IMR-90 (cell line): ENCODE data around the gene SLAMF1. TPM values are rescaled to one million over a fixed set of nuclear protein-coding genes. Genes with fewer than 3 reads are reported as not detected.

Experiments
- ATAC-seq: fragments of 200-7000 bp; cut with Tn5 transposase; 2 replicates; pipeline ENCODE4 v1.9.1; 2020; ENCODE audit warnings: low read depth, mild to moderate bottlenecking, moderate library complexity
- BruUV-seq: library from RNA; stranded (reverse); fragments of 400-500 nt; replicated peaks from 2 replicates; lab custom pipeline; 2021; lab: Mats Ljungman, UMichigan
- CTCF ChIA-PET: fragments of 300-600 bp; formaldehyde crosslinking; extraction: SDS; loops from one replicate; lab custom pipeline; 2021; ENCODE audit warnings: antibody characterized with exemption; lab: Yijun Ruan, JAX
- POLR2A ChIA-PET: fragments of 300-600 bp; sonication (Branson Sonifier 250); formaldehyde crosslinking; loops from one replicate; lab custom pipeline; 2022; ENCODE audit warnings: antibody characterized with exemption; ENCODE audit not compliant: unreplicated experiment; lab: Charles Lee
- DNase-seq: peaks from one replicate; pipeline ENCODE4 v3.0.0; 2013
- H2AFZ ChIP-seq: replicated peaks from 2 replicates; pipeline ENCODE3; 2013; ENCODE audit warnings: low read length, mild to moderate bottlenecking; ENCODE audit not compliant: poor library complexity
- H2AK5ac ChIP-seq: 2 replicates; pipeline ENCODE4 v1.6.1; 2013; ENCODE audit warnings: low read depth, low read length, inconsistent platforms
- H2AK9ac ChIP-seq: replicated peaks from 2 replicates; pipeline ENCODE3; 2013; ENCODE audit warnings: mild to moderate bottlenecking, low read depth, low read length, moderate library complexity; ENCODE audit not compliant: poor library complexity
- H2BK120ac ChIP-seq: 2 replicates; pipeline ENCODE4 v1.6.1; 2013; ENCODE audit warnings: low read depth, low read length, inconsistent platforms
- H2BK15ac ChIP-seq: 3 replicates; pipeline ENCODE4 v1.6.1; 2013; ENCODE audit warnings: low read depth, low read length, inconsistent platforms
- H2BK20ac ChIP-seq: 2 replicates; pipeline ENCODE4 v1.6.1; 2013; ENCODE audit warnings: low read depth, mild to moderate bottlenecking, inconsistent platforms, low read length, moderate library complexity
- H2BK5ac ChIP-seq: 2 replicates; pipeline ENCODE4 v1.6.1; 2013; ENCODE audit warnings: mild to moderate bottlenecking, low read depth, low read length, inconsistent platforms; ENCODE audit not compliant: poor library complexity, severe bottlenecking
- H3K14ac ChIP-seq: replicated peaks from 2 replicates; pipeline ENCODE4 v1.6.1; 2013; ENCODE audit warnings: low read depth, low read length, inconsistent platforms
- H3K18ac ChIP-seq: 2 replicates; pipeline ENCODE4 v1.6.1; 2013; ENCODE audit warnings: low read depth, low read length, control low read depth
- H3K23ac ChIP-seq: 2 replicates; pipeline ENCODE4 v1.6.1; 2013; ENCODE audit warnings: low read depth, low read length, inconsistent platforms
- H3K27ac ChIP-seq: 2 replicates; pipeline ENCODE4 v1.5.1; 2013; ENCODE audit warnings: mild to moderate bottlenecking, control low read depth, low read length; ENCODE audit not compliant: insufficient read depth
- H3K27me3 ChIP-seq: 2 replicates; pipeline ENCODE4 v1.6.1; 2013; ENCODE audit warnings: low read length; ENCODE audit not compliant: control insufficient read depth, insufficient read depth
- H3K36me3 ChIP-seq: 2 replicates; pipeline ENCODE4 v1.6.1; 2013; ENCODE audit warnings: low read length, mixed read lengths; ENCODE audit not compliant: control insufficient read depth, insufficient read depth
- H3K4ac ChIP-seq: 2 replicates; pipeline ENCODE4 v1.6.1; 2013; ENCODE audit warnings: low read depth, low read length, inconsistent platforms
- H3K4me1 ChIP-seq: 2 replicates; pipeline ENCODE4 v1.6.1; 2013; ENCODE audit warnings: low read length, mixed read lengths; ENCODE audit not compliant: control insufficient read depth, insufficient read depth
- H3K4me2 ChIP-seq: 2 replicates; pipeline ENCODE4 v1.6.1; 2013; ENCODE audit warnings: low read depth, mild to moderate bottlenecking, control low read depth, low read length, moderate library complexity
- H3K4me3 ChIP-seq: 2 replicates; pipeline ENCODE4 v1.5.1; 2013; ENCODE audit warnings: low read depth, mild to moderate bottlenecking, control low read depth, low read length, moderate library complexity; ENCODE audit not compliant: insufficient read depth
- H3K56ac ChIP-seq: 2 replicates; pipeline ENCODE4 v1.6.1; 2013; ENCODE audit warnings: low read length, inconsistent platforms; ENCODE audit not compliant: insufficient read depth; ENCODE audit errors: extremely low read depth
- H3K79me1 ChIP-seq, 2 experiments: 2 replicates each; pipeline ENCODE4 v1.6.1; 2013; ENCODE audit warnings: low read length in 2 of 2, inconsistent platforms in 1 of 2, low read depth in 1 of 2
- H3K9ac ChIP-seq: 2 replicates; pipeline ENCODE4 v1.6.1; 2013; ENCODE audit warnings: low read depth, low read length, control low read depth
- H3K9me1 ChIP-seq: 2 replicates; pipeline ENCODE4 v1.6.1; 2013; ENCODE audit warnings: low read length, inconsistent platforms; ENCODE audit not compliant: insufficient read depth
- H3K9me3 ChIP-seq: 2 replicates; pipeline ENCODE4 v1.6.1; 2013; ENCODE audit warnings: low read length; ENCODE audit not compliant: control insufficient read depth, insufficient read depth
- H4K20me1 ChIP-seq: 2 replicates; pipeline ENCODE4 v1.6.1; 2013; ENCODE audit warnings: low read length, inconsistent platforms; ENCODE audit not compliant: insufficient read depth
- H4K5ac ChIP-seq: 2 replicates; pipeline ENCODE4 v1.6.1; 2013; ENCODE audit warnings: mild to moderate bottlenecking, low read depth, low read length, control low read depth
- H4K8ac ChIP-seq, 2 experiments: 2 replicates each; pipeline ENCODE4 v1.6.1; 2013; ENCODE audit warnings: low read depth in 2 of 2, low read length in 2 of 2, control low read depth in 1 of 2, inconsistent platforms in 1 of 2
- H4K91ac ChIP-seq: 2 replicates; pipeline ENCODE4 v1.6.1; 2013; ENCODE audit warnings: low read depth, low read length, inconsistent platforms; ENCODE audit not compliant: insufficient read depth
- CHD1 ChIP-seq: IDR thresholded peaks from 2 replicates; pipeline ENCODE4 v1.6.1; 2012; ENCODE audit warnings: low read depth, low read length, improper control_type of control experiment
- CTCF ChIP-seq: conservative IDR thresholded peaks from 2 replicates; pipeline ENCODE4 v1.5.1; 2012; ENCODE audit warnings: mild to moderate bottlenecking, low read depth, low read length, improper control_type of control experiment
- FOS ChIP-seq: fragments of 150-350 bp; IDR thresholded peaks from 2 replicates; pipeline ENCODE4 v1.6.1; 2016; ENCODE audit warnings: low read depth, low read length
- MXI1 ChIP-seq: IDR thresholded peaks from 2 replicates; pipeline ENCODE4 v1.6.1; 2012; ENCODE audit warnings: low read depth, mild to moderate bottlenecking, low read length, moderate library complexity, borderline replicate concordance
- NFE2L2 ChIP-seq: fragments of 150-350 bp; IDR thresholded peaks from 2 replicates; pipeline ENCODE4 v1.6.1; 2016; ENCODE audit warnings: low read depth, mild to moderate bottlenecking, low read length
- WGBS, 2 experiments: methylation state at CpG; one replicate each; pipeline versions ENCODE4 v1.1.5 to v1.1.7; 2013; ENCODE audit warnings: missing lambda C conversion rate in 2 of 2; ENCODE audit not compliant: insufficient read length in 1 of 2; ENCODE audit errors: extremely low coverage in 2 of 2; 5-methylcytosine and 5-hydroxymethylcytosine counted together
- dilution Hi-C: fragments of 300-500 bp; cut with HindIII; formaldehyde crosslinking; loops from one replicate; pipeline ENCODE4 v1.14.3; 2018; ENCODE audit warnings: low sequenced_read_pairs; ENCODE audit not compliant: unreplicated experiment
- in situ Hi-C: fragments of 300-500 bp; cut with MboI; formaldehyde crosslinking; loops from 3 replicates; pipeline ENCODE4 v1.14.3; 2019; ENCODE audit warnings: low sequenced_read_pairs, inconsistent platforms, mixed read lengths
- intact Hi-C: fragments of 100-400 bp; cut with micrococcal nuclease; formaldehyde crosslinking; loops from 2 replicates; pipeline ENCODE4 v1.10.0; 2022
- polyA plus RNA-seq, 3 experiments: library from polyadenylated mRNA; depleted of rRNA; stranded (reverse); fragments of >200 nt; gene quantifications; 2 replicates each; pipeline ENCODE4 v1.2.3, GENCODE V29; 2012; ENCODE audit warnings: low replicate concordance in 1 of 3
- total RNA-seq: library from RNA; depleted of rRNA; stranded (reverse); fragments of >200 nt; gene quantifications from 2 replicates; pipeline ENCODE4 v1.2.3, GENCODE V29; 2012
- TF ChIP-seq, protein P1 (sequence below): fragments of 150-350 bp; IDR thresholded peaks from 2 replicates; pipeline ENCODE4 v1.6.1; 2017; ENCODE audit warnings: mild to moderate bottlenecking, antibody characterized with exemption, low read length, low read depth

Gene SLAMF1
- total and polyA plus RNA-seq, 2 of the 4 experiments (the other 2 are of a cell fraction): not detected

DNA sequence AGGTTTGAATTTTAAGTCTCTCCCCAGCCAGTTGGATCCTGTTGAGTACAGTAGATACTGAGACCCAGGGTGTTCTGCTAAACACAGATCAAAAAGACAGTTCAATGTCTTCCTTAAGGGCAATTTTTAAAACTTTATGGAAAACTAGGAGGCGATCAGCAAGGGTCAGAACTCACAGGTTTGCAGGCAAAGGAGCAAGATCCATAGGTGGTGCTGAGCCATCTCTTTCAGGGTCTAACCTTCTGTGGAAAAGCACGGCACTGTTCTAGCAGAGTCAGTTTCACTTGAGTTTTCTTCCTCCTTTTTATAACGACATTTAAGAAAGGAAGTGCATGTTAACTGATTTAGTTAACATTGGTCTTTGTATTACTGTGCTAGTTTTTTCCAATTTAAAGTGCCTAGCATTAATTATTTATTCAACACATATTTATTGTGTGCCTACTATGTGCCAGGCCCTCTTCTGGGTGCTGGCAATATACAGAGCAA, 67.6 kb downstream of the SLAMF1 start, which contains the start of gene CD84:
Gene CD84, minus strand, starts transcription at position 281 of the 486 bp plus-strand sequence. Its CDS starts 59 bp downstream, at position 222.
- Histone ChIP-seq H3K79me1 (no peaks in the 10 kb centered on the region), H4K5ac (no peak within 1 kb of the TSS), H3K9ac (no peak within 1 kb of the TSS), H3K9me3 (no peaks in the 10 kb centered on the region), H2BK5ac (no peak within 1 kb of the TSS), H4K91ac (no peak within 1 kb of the TSS), H3K56ac (no peak within 1 kb of the TSS), H2AK5ac (no peak within 1 kb of the TSS), H3K36me3 (no peaks in the 10 kb centered on the region), H3K27me3 (no peaks in the 10 kb centered on the region), H4K8ac (no peak within 1 kb of the TSS), H2BK20ac (no peak within 1 kb of the TSS), H3K27ac (no peak within 1 kb of the TSS), H2BK120ac (no peak within 1 kb of the TSS), H2AFZ (no peak within 1 kb of the TSS), H3K23ac (no peak within 1 kb of the TSS), H2BK15ac (no peak within 1 kb of the TSS), H2AK9ac (no peak within 1 kb of the TSS), H3K4me3 (no peak within 1 kb of the TSS), H3K14ac (no peak within 1 kb of the TSS), H4K20me1 (no peaks in the 10 kb centered on the region), H3K9me1 (no peaks in the 10 kb centered on the region), H3K18ac (no peak within 1 kb of the TSS), H3K4ac (no peak within 1 kb of the TSS), H3K4me1 (no peaks in the 10 kb centered on the region), H3K4me2 (no peak within 1 kb of the TSS)
- POLR2A ChIA-PET: no interaction called here
- no peak for DNase-seq
- 71% methylated on average over 1 of the region's 3 CpGs; no CpG with 5 or more reads in 1 of the 2 experiments for WGBS, 2 experiments
- dilution Hi-C loops (no loop called here), in situ Hi-C loops (no loop called here), intact Hi-C loops (no loop called here)
- no peak for ATAC-seq
- CTCF ChIA-PET: no interaction called here
- no TSS peak for BruUV-seq
- TF ChIP-seq CTCF (no peak), FOS (no peak), CHD1 (no peak), MXI1 (no peak), NFE2L2 (no peak)
- TF ChIP-seq, protein P1, sequence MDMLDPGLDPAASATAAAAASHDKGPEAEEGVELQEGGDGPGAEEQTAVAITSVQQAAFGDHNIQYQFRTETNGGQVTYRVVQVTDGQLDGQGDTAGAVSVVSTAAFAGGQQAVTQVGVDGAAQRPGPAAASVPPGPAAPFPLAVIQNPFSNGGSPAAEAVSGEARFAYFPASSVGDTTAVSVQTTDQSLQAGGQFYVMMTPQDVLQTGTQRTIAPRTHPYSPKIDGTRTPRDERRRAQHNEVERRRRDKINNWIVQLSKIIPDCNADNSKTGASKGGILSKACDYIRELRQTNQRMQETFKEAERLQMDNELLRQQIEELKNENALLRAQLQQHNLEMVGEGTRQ: no peak
